ENCODE results near the gene POLN.

The POLN gene

GRCh38 chr4:2059046-2059725 is 182.7 kb downstream of the POLN start, which contains the start of gene NAT8L:
NAT8L (plus strand) TSS chr4:2059327; CDS start chr4:2059512, 185 bp downstream.
- Histone ChIP-seq H3K4me1 (ENCODE audit: control insufficient read depth, insufficient read depth, low read length, poor library complexity, severe bottlenecking) (peaks cover 4% of the 10 kb centered on the region), H3K27me3 (replicated peaks; ENCODE audit: control insufficient read depth, insufficient read depth, low read length, poor library complexity, severe bottlenecking) (peaks cover 19% of the 10 kb centered on the region), H3K36me3 (ENCODE audit: control insufficient read depth, insufficient read depth, low read length) (no peaks in the 10 kb centered on the region), H3K9me3 (ENCODE audit: control insufficient read depth, low read length) (no peaks in the 10 kb centered on the region), H3K27ac (ENCODE audit: insufficient read depth, low read length, poor library complexity, severe bottlenecking) (no peak within 1 kb of the TSS), H3K4me3 (ENCODE audit: insufficient read depth, low read depth, low read length, poor library complexity, severe bottlenecking) (peak within 1 kb of the TSS; percentile 35)
- no peak for DNase-seq

GRCh38 chr4:2058264-2059045 is 183.5 kb downstream of the POLN start:
- Histone ChIP-seq H3K36me3 (ENCODE audit: control insufficient read depth, insufficient read depth, low read length) (no peaks in the 10 kb centered on the region), H3K27me3 (replicated peaks; ENCODE audit: control insufficient read depth, insufficient read depth, low read length, poor library complexity, severe bottlenecking) (peaks cover 19% of the 10 kb centered on the region), H3K27ac (ENCODE audit: insufficient read depth, low read length, poor library complexity, severe bottlenecking) (no peak overlapping the region), H3K9me3 (ENCODE audit: control insufficient read depth, low read length) (no peaks in the 10 kb centered on the region), H3K4me1 (ENCODE audit: control insufficient read depth, insufficient read depth, low read length, poor library complexity, severe bottlenecking) (peaks cover 4% of the 10 kb centered on the region), H3K4me3 (ENCODE audit: insufficient read depth, low read depth, low read length, poor library complexity, severe bottlenecking) (peak overlapping the region; percentile 35)
- no peak for DNase-seq

GRCh38 chr4:2057382-2058065 is 184.4 kb downstream of the POLN start:
- peaks cover 4% of the 10 kb centered on the region for H3K4me1 ChIP-seq (ENCODE audit: control insufficient read depth, insufficient read depth, low read length, poor library complexity, severe bottlenecking)

GRCh38 chr4:2054217-2054616 is 187.7 kb downstream of the POLN start:
- Histone ChIP-seq H3K4me1 (ENCODE audit: control insufficient read depth, insufficient read depth, low read length, poor library complexity, severe bottlenecking) (peaks cover 4% of the 10 kb centered on the region), H3K4me3 (ENCODE audit: insufficient read depth, low read depth, low read length, poor library complexity, severe bottlenecking) (no peak overlapping the region), H3K9me3 (ENCODE audit: control insufficient read depth, low read length) (no peaks in the 10 kb centered on the region), H3K36me3 (ENCODE audit: control insufficient read depth, insufficient read depth, low read length) (no peaks in the 10 kb centered on the region), H3K27me3 (replicated peaks; ENCODE audit: control insufficient read depth, insufficient read depth, low read length, poor library complexity, severe bottlenecking) (peaks cover 6% of the 10 kb centered on the region), H3K27ac (ENCODE audit: insufficient read depth, low read length, poor library complexity, severe bottlenecking) (no peak overlapping the region)
- DNase-seq = no peak

More at GRCh38 chr4:2057382-2058065, 184.4 kb downstream of the POLN start:
- peaks cover 19% of the 10 kb centered on the region for H3K27me3 ChIP-seq (replicated peaks; ENCODE audit: control insufficient read depth, insufficient read depth, low read length, poor library complexity, severe bottlenecking)
- no peak for DNase-seq
- H3K9me3 ChIP-seq (ENCODE audit: control insufficient read depth, low read length) = no peaks in the 10 kb centered on the region
- H3K36me3 ChIP-seq (ENCODE audit: control insufficient read depth, insufficient read depth, low read length) = no peaks in the 10 kb centered on the region
- no peak overlapping the region for H3K27ac ChIP-seq (ENCODE audit: insufficient read depth, low read length, poor library complexity, severe bottlenecking)
- no peak overlapping the region for H3K4me3 ChIP-seq (ENCODE audit: insufficient read depth, low read depth, low read length, poor library complexity, severe bottlenecking)

GRCh38 chr4:2051086-2051485 is 190.8 kb downstream of the POLN start:
- no peaks in the 10 kb centered on the region for H3K4me1 ChIP-seq (ENCODE audit: control insufficient read depth, insufficient read depth, low read length, poor library complexity, severe bottlenecking)
- no peak overlapping the region for H3K27ac ChIP-seq (ENCODE audit: insufficient read depth, low read length, poor library complexity, severe bottlenecking)
- H3K36me3 ChIP-seq (ENCODE audit: control insufficient read depth, insufficient read depth, low read length) = no peaks in the 10 kb centered on the region
- no peak for DNase-seq
- no peaks in the 10 kb centered on the region for H3K9me3 ChIP-seq (ENCODE audit: control insufficient read depth, low read length)
- H3K27me3 ChIP-seq (replicated peaks; ENCODE audit: control insufficient read depth, insufficient read depth, low read length, poor library complexity, severe bottlenecking) = peaks cover 5% of the 10 kb centered on the region
- no peak overlapping the region for H3K4me3 ChIP-seq (ENCODE audit: insufficient read depth, low read depth, low read length, poor library complexity, severe bottlenecking)

- Histone ChIP-seq H3K9me3 (ENCODE audit: control insufficient read depth, low read length) (no peaks in the 10 kb centered on the region), H3K27ac (ENCODE audit: insufficient read depth, low read length, poor library complexity, severe bottlenecking) (no peak overlapping the region), H3K36me3 (ENCODE audit: control insufficient read depth, insufficient read depth, low read length) (no peaks in the 10 kb centered on the region), H3K27me3 (replicated peaks; ENCODE audit: control insufficient read depth, insufficient read depth, low read length, poor library complexity, severe bottlenecking) (peaks cover 5% of the 10 kb centered on the region), H3K4me3 (ENCODE audit: insufficient read depth, low read depth, low read length, poor library complexity, severe bottlenecking) (no peak overlapping the region), H3K4me1 (ENCODE audit: control insufficient read depth, insufficient read depth, low read length, poor library complexity, severe bottlenecking) (no peaks in the 10 kb centered on the region)
- no peak for DNase-seq
These were observed 192.1 kb downstream of the POLN start for GRCh38 chr4:2049811-2050210.

GRCh38 chr4:2049381-2049780 is 192.5 kb downstream of the POLN start:
- Histone ChIP-seq H3K27ac (ENCODE audit: insufficient read depth, low read length, poor library complexity, severe bottlenecking) (no peak overlapping the region), H3K4me1 (ENCODE audit: control insufficient read depth, insufficient read depth, low read length, poor library complexity, severe bottlenecking) (no peaks in the 10 kb centered on the region), H3K36me3 (ENCODE audit: control insufficient read depth, insufficient read depth, low read length) (no peaks in the 10 kb centered on the region), H3K27me3 (replicated peaks; ENCODE audit: control insufficient read depth, insufficient read depth, low read length, poor library complexity, severe bottlenecking) (peaks cover 5% of the 10 kb centered on the region), H3K4me3 (ENCODE audit: insufficient read depth, low read depth, low read length, poor library complexity, severe bottlenecking) (no peak overlapping the region), H3K9me3 (ENCODE audit: control insufficient read depth, low read length) (no peaks in the 10 kb centered on the region)
- no peak for DNase-seq

GRCh38 chr4:2048831-2049230 is 193.1 kb downstream of the POLN start:
- DNase-seq = no peak
- Histone ChIP-seq H3K9me3 (ENCODE audit: control insufficient read depth, low read length) (no peaks in the 10 kb centered on the region), H3K4me3 (ENCODE audit: insufficient read depth, low read depth, low read length, poor library complexity, severe bottlenecking) (no peak overlapping the region), H3K4me1 (ENCODE audit: control insufficient read depth, insufficient read depth, low read length, poor library complexity, severe bottlenecking) (no peaks in the 10 kb centered on the region), H3K27ac (ENCODE audit: insufficient read depth, low read length, poor library complexity, severe bottlenecking) (no peak overlapping the region), H3K27me3 (replicated peaks; ENCODE audit: control insufficient read depth, insufficient read depth, low read length, poor library complexity, severe bottlenecking) (peaks cover 5% of the 10 kb centered on the region), H3K36me3 (ENCODE audit: control insufficient read depth, insufficient read depth, low read length) (no peaks in the 10 kb centered on the region)

- peaks cover 5% of the 10 kb centered on the region for H3K27me3 ChIP-seq (replicated peaks; ENCODE audit: control insufficient read depth, insufficient read depth, low read length, poor library complexity, severe bottlenecking)
- no peak for DNase-seq
These were observed 193.9 kb downstream of the POLN start for GRCh38 chr4:2047781-2048581.

More at GRCh38 chr4:2047781-2048581, 193.9 kb downstream of the POLN start:
- H3K4me3 ChIP-seq (ENCODE audit: insufficient read depth, low read depth, low read length, poor library complexity, severe bottlenecking) = no peak overlapping the region
- H3K4me1 ChIP-seq (ENCODE audit: control insufficient read depth, insufficient read depth, low read length, poor library complexity, severe bottlenecking) = peaks cover under 1% of the 10 kb centered on the region
- no peak overlapping the region for H3K27ac ChIP-seq (ENCODE audit: insufficient read depth, low read length, poor library complexity, severe bottlenecking)
- H3K36me3 ChIP-seq (ENCODE audit: control insufficient read depth, insufficient read depth, low read length) = no peaks in the 10 kb centered on the region
- H3K9me3 ChIP-seq (ENCODE audit: control insufficient read depth, low read length) = no peaks in the 10 kb centered on the region
